Stimulated activated naive CD8-positive, alpha-beta T cell treated with anti-CD3 and anti-CD28 coated beads, Interleukin-15, Interleukin-2, amounts not matched to agents 100 ng/mL and 50 ng/mL, for 24 hours (primary cell): ENCODE data around the gene CCT7.
"Not testable (repeated sequence)": the region's sequence is repeated elsewhere in the genome, so short reads cannot be mapped to it uniquely, and the experiment has no call there.

Source experiments
- H3K27ac Mint-ChIP-seq: one replicate; pipeline ENCODE4 v1.8.0; 2021; ENCODE audit warnings: mild to moderate bottlenecking, mixed read lengths
- H3K27me3 Mint-ChIP-seq: one replicate; pipeline ENCODE4 v1.8.0; 2021; ENCODE audit warnings: mixed read lengths
- H3K36me3 Mint-ChIP-seq: one replicate; pipeline ENCODE4 v1.8.0; 2021; ENCODE audit warnings: low read depth, mixed read lengths
- H3K4me1 Mint-ChIP-seq: one replicate; pipeline ENCODE4 v1.8.0; 2021; ENCODE audit warnings: low read depth, mixed read lengths
- H3K4me3 Mint-ChIP-seq: one replicate; pipeline ENCODE4 v1.8.0; 2021; ENCODE audit warnings: mild to moderate bottlenecking, mixed read lengths
- H3K9me3 Mint-ChIP-seq: one replicate; pipeline ENCODE4 v1.8.0; 2021; ENCODE audit warnings: mixed read lengths

CCT7 gene

DNA sequence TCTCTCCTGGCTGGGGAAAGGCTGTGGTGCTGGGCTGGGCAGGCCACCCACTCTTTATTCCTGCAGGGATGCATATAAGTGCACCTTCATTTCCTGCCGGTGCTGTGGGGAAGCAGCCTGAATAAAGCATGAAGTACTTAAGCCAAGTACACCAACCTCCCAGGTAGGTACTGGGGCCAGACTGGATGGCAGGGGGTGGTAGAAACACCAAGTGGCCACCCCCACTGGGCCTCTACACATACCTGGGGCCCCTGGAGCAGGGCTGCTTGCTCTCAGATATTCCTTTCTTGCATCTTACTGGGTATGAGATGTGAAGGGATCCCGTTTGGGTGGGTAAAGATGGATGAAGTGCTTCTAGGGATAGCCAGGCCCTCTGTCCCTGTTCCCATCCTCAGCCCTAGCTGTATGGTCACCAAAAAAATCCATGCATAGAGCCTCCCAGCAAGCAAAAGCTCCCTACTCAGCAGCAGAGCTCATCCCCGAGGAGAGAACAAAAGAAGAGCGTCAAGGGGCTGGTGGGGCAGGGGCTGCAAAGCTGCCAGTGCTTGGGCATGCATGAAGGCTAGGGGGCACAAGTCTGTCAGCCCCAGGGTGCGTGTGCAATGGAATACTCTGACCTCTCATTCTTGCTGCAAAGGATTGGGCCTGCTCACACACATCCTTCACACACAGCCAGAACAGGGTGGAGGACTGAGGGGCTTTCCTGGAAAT lies 22.0 kb downstream of the CCT7 start:
- Mint-ChIP-seq H3K4me3 (no peak overlapping the region), H3K9me3 (no peaks in the 10 kb centered on the region), H3K36me3 (peaks cover 39% of the 10 kb centered on the region), H3K4me1 (no peaks in the 10 kb centered on the region), H3K27me3 (no peaks in the 10 kb centered on the region), H3K27ac (peak overlapping the region; percentile 59)

DNA sequence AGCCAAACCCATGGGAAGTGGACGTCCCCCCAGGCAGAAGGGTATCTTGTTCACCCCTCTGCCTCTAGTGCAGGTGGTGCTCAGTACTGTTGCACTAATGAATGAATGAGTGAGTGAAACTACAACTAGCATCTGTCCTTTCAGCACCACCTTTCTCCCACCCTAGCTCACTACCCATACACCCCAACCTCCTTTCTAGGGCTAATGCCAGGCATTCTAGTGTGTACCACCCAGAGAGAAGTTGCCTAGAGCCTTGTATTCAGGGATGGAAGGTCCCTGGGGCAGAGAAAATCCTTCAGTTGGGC lies 22.5 kb downstream of the CCT7 start:
- Mint-ChIP-seq H3K27me3 (no peaks in the 10 kb centered on the region), H3K27ac (no peak overlapping the region), H3K4me1 (no peaks in the 10 kb centered on the region), H3K36me3 (peaks cover 40% of the 10 kb centered on the region), H3K9me3 (no peaks in the 10 kb centered on the region), H3K4me3 (no peak overlapping the region)

DNA sequence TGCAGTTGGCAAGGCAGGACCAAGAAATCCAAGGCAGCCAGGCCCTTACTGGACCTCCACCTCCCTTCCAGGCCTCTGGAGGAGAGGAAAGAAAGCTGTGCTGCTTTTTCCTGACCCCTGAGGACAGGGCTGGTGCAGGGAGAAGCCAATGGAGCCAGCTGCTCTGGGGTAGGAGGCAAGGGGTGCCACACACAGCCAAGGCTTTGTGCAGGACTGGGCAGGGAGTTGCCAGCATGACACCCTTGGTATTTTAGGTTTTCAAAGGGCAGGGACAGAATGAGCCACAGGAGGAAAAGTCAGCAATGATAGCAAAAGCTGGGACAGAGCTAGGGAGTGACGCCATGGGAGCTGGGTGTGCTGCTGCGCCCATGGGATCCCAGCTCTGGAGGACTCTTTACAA lies 22.9 kb downstream of the CCT7 start:
- Mint-ChIP-seq H3K27ac (no peak overlapping the region), H3K27me3 (no peaks in the 10 kb centered on the region), H3K4me1 (no peaks in the 10 kb centered on the region), H3K36me3 (peaks cover 39% of the 10 kb centered on the region), H3K4me3 (no peak overlapping the region), H3K9me3 (no peaks in the 10 kb centered on the region)

DNA sequence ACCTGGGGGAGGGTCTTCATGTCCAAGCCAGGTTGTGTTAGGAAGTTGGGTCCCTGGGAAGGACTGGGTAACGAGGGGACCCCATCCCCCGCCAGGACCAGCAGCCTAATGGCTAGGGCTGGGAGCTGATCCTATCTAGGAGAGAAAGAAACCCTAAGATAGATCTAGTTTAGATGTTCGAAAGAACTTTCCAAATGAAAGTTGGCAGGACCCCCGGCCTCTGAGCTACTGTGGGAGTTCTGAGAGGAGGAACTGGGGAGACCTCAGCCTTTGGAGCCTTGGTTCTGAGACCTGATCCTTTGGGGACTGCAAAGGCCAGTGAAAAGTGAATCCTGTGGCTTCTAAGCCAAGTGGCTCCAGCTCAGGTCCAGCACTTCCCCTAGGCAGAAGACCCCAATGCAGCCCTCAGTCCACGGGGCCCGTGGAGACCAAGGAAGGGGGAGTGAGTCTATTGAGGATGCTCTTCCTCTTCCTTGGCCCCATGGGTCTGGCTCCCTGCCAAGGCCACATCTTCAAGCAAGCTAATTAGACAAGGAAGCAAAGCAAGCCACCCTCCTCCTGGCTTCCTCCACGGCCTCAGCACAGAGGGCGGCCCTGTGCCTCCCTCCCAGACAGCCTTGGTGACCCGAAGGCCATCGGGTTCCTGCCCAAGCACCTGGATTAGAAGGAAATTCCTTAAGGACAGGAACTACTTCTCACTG lies 23.5 kb downstream of the CCT7 start:
- Mint-ChIP-seq H3K27ac (no peak overlapping the region), H3K4me1 (no peaks in the 10 kb centered on the region)

GRCh38 chr2:73258186-73258912 lies 24.2 kb downstream of the CCT7 start:
- H3K4me3 Mint-ChIP-seq: no peak overlapping the region
- H3K9me3 Mint-ChIP-seq: no peaks in the 10 kb centered on the region
- peaks cover 31% of the 10 kb centered on the region for H3K36me3 Mint-ChIP-seq
- H3K4me1 Mint-ChIP-seq: no peaks in the 10 kb centered on the region
- H3K27me3 Mint-ChIP-seq: no peaks in the 10 kb centered on the region
- no peak overlapping the region for H3K27ac Mint-ChIP-seq

More for the DNA sequence above, 23.5 kb downstream of the CCT7 start:
- Mint-ChIP-seq H3K9me3 (no peaks in the 10 kb centered on the region), H3K36me3 (peaks cover 33% of the 10 kb centered on the region), H3K27me3 (no peaks in the 10 kb centered on the region), H3K4me3 (no peak overlapping the region)

GRCh38 chr2:73258913-73259215 lies 24.8 kb downstream of the CCT7 start:
- Mint-ChIP-seq H3K27me3 (no peaks in the 10 kb centered on the region), H3K36me3 (peaks cover 29% of the 10 kb centered on the region), H3K9me3 (no peaks in the 10 kb centered on the region), H3K4me3 (no peak overlapping the region), H3K27ac (no peak overlapping the region), H3K4me1 (no peaks in the 10 kb centered on the region)

DNA sequence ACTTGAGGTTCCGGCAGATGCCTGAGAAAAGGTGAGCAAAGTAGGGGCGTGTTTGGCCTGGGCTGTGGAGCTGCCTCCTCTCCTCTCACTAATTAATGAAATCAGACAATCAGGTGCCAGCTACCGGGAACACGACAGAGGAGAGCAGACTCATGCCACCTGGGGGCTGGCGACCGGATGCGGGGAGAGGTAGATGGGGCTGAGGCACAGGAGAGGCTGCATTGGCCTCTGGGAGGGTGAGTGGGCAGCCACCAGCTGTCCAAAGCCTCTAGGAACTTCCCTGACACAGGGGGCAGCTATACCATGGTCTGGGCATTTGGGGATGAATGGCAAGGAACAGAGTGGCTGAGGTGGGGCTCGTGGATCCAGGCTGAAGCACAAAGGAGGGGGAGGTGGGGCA lies 25.2 kb downstream of the CCT7 start:
- Mint-ChIP-seq H3K4me1 (no peaks in the 10 kb centered on the region), H3K9me3 (no peaks in the 10 kb centered on the region)

GRCh38 chr2:73259704-73260337 lies 25.7 kb downstream of the CCT7 start:
- Mint-ChIP-seq H3K9me3 (no peaks in the 10 kb centered on the region), H3K27me3 (no peaks in the 10 kb centered on the region), H3K36me3 (peaks cover 28% of the 10 kb centered on the region), H3K4me1 (no peaks in the 10 kb centered on the region), H3K27ac (no peak overlapping the region), H3K4me3 (no peak overlapping the region)

More for the DNA sequence above, 25.2 kb downstream of the CCT7 start:
- Mint-ChIP-seq H3K4me3 (no peak overlapping the region), H3K27me3 (no peaks in the 10 kb centered on the region), H3K36me3 (peaks cover 29% of the 10 kb centered on the region), H3K27ac (no peak overlapping the region)

DNA sequence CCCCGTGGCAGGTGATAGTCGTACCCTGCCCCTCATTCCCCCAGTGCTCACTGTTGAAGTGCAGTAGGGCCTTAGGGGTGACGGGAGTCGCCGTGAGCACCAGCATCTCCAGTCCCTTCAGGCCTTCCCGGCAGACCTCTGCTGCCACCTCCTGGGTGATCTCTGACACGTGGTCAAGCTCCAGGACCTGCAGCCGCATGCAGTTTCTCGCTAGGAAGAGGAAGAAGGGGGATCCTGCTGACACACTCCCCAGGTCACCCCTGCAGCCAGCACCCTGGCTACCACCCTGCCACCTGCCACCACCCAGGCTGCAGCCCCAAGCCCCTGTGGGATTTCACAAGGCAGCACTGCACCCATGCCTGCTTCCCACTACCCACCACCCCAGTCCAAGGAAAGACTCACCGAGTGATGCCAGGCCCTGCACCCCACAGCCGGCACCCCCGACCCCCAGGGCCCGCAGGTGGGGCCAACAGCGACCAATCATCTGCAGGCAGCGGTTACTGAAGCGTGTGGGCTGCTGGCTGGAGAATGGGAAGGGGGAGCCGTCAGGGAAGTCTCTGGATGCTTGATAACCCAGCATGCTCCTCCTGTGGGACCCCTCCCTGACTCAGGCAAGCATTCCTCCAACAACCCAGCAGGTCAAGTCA lies 26.4 kb downstream of the CCT7 start:
- Mint-ChIP-seq H3K4me1 (no peaks in the 10 kb centered on the region), H3K9me3 (no peaks in the 10 kb centered on the region), H3K27me3 (no peaks in the 10 kb centered on the region), H3K4me3 (no peak overlapping the region), H3K27ac (no peak overlapping the region), H3K36me3 (peaks cover 28% of the 10 kb centered on the region)

GRCh38 chr2:73262108-73262651 lies 28.1 kb downstream of the CCT7 start:
- Mint-ChIP-seq H3K27me3 (no peaks in the 10 kb centered on the region), H3K36me3 (peaks cover 30% of the 10 kb centered on the region), H3K27ac (no peak overlapping the region), H3K4me1 (no peaks in the 10 kb centered on the region), H3K4me3 (no peak overlapping the region), H3K9me3 (no peaks in the 10 kb centered on the region)

GRCh38 chr2:73262691-73263429 lies 28.8 kb downstream of the CCT7 start:
- H3K4me1 Mint-ChIP-seq, H3K27ac Mint-ChIP-seq, H3K27me3 Mint-ChIP-seq, H3K9me3 Mint-ChIP-seq, H3K4me3 Mint-ChIP-seq: not testable (repeated sequence)
- peaks cover 33% of the 10 kb centered on the region for H3K36me3 Mint-ChIP-seq

GRCh38 chr2:73263540-73264331 lies 29.6 kb downstream of the CCT7 start:
- H3K4me3 Mint-ChIP-seq: no peak overlapping the region
- no peak overlapping the region for H3K27ac Mint-ChIP-seq
- H3K27me3 Mint-ChIP-seq: no peaks in the 10 kb centered on the region

GRCh38 chr2:73264332-73264606 lies 30.2 kb downstream of the CCT7 start:
- no peak overlapping the region for H3K27ac Mint-ChIP-seq
- H3K9me3 Mint-ChIP-seq: no peaks in the 10 kb centered on the region
- no peak overlapping the region for H3K4me3 Mint-ChIP-seq
- H3K36me3 Mint-ChIP-seq: peaks cover 36% of the 10 kb centered on the region
- H3K4me1 Mint-ChIP-seq: peaks cover 10% of the 10 kb centered on the region
- no peaks in the 10 kb centered on the region for H3K27me3 Mint-ChIP-seq

More at GRCh38 chr2:73263540-73264331, 29.6 kb downstream of the CCT7 start:
- no peaks in the 10 kb centered on the region for H3K9me3 Mint-ChIP-seq
- peaks cover 40% of the 10 kb centered on the region for H3K36me3 Mint-ChIP-seq
- peaks cover 10% of the 10 kb centered on the region for H3K4me1 Mint-ChIP-seq

DNA sequence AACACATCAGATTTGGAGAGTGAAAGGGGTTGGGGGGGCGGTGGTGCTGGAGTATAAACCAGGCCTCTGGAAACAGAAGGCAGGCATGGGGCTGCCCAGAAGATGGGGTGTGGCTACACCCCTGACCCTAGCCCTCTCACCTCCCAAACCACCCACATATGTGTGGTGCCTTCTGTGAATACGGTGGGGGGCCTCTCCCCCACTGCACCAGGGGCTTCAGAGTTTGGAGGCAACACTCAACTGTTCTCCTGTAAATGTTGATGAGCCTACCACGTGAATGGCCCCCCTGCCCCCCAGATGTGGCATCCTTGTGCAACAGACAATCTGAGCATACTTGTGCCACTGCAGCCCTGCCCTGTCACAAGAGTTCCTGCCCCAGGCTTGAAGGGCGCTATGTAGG lies 30.7 kb downstream of the CCT7 start:
- no peak overlapping the region for H3K4me3 Mint-ChIP-seq
- peaks cover 36% of the 10 kb centered on the region for H3K36me3 Mint-ChIP-seq
- H3K4me1 Mint-ChIP-seq: peaks cover 10% of the 10 kb centered on the region
- H3K27ac Mint-ChIP-seq: no peak overlapping the region
- H3K9me3 Mint-ChIP-seq: no peaks in the 10 kb centered on the region
- H3K27me3 Mint-ChIP-seq: no peaks in the 10 kb centered on the region
